Erythroblast (primary cell): Measurements from ENCODE around the gene WDR87.

ENCODE experiments used
- DNase-seq, 2 experiments: peaks; one replicate each; lab custom pipeline; 2025; lab: John Stamatoyannopoulos, UW
- GATA1 ChIP-seq: IDR thresholded peaks from 2 replicates; pipeline ENCODE4 v1.6.1; 2011; ENCODE audit warnings: low read depth, mild to moderate bottlenecking, control low read depth, low read length, moderate library complexity
- POLR2A ChIP-seq: IDR thresholded peaks from 2 replicates; pipeline ENCODE4 v1.6.1; 2011; ENCODE audit warnings: mild to moderate bottlenecking, low read length

WDR87 gene

DNA sequence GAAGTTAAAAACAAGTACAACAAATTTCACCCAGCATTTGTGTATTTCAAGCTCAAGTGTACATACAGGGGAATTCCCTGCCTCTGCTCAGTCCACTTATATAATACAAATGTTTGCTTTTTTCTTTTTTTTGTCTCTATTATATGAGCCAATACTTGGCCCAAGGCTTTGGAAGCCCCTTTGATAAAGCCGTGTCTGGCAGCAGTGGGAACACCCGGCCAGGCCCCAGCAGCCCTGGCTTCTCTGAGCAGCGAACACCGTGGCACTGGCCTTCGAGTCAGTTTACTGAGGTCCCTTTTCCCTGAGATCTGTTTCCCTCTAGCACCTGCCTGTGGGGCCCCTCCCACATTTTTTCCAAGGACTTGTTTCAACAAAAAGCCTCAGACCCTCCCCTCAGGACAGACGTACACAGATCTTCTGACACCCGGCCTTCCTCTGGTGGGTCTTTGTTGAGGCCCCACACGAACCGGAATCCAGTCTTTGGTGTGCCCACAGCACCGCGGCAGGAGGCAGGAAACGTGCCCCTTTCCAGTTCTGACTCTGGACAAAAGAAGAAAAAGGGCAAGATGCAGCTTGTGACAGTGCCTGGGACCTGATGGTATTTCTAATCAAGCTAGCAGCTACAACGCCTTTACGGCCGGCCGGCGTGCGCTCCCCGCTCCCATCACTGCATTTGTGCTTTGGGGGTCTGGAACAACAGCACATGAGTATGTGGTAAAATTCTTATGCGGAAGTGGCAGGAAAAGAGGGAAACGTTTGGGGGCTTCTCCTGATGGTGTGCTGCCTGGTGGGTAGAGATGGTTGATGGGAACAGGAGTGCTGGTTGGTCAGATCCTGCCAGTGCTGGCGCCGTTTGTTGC lies 14.4 kb upstream of the WDR87 start:
- TF ChIP-seq GATA1, result no peak
- no peak for TF ChIP-seq POLR2A
- no peak for DNase-seq

DNA sequence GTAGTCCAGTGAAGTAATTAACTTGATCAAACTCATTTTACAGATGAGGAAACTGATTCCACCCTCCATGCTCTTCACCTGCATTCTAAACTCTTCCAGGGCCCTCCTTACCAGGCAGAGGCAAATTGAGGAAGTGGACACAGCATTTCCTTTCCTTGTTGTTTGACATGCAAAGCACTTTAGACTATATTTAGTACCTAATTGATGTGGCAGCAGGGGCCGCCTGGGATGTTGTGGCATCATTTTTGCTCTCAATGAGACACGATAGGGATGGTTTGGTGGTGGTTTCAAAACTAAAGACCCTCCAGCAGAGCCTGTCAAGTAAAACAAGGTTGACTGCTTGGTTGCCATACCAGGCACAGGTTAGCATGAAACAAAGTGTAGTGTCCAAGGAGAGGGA lies 8.5 kb upstream of the WDR87 start:
- TF ChIP-seq POLR2A, result no peak
- DNase-seq, result no peak

DNA sequence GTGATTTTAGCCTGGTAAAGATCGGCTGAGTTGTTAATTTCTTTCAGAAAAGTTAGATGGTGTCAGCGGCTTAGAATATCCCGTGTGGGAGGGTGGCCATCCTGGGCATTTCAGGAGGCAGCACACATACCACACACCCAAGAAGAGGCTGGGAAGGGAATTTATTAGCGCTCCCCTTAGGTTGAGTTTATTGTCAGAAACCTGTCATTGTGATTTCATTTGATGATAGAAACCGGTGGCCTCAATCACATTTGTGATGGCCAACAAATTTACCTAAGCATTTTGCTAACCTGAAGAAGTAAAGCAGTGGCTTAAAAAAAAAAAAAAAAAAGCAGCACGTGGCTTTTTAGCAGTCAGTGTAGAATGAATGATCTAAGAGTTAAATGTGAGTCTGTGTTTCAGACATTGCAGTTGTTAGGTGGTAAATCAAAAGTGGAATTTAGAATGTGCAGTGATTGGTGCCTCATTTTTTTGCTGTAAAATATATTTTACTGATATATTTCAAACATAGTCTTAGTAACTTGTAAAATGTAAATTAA lies 3.3 kb upstream of the WDR87 start:
- TF ChIP-seq POLR2A (no peak), GATA1 (no peak)
- no peak for DNase-seq

- TF ChIP-seq POLR2A (no peak), GATA1 (no peak)
- peak in 1 of 2 experiments; percentile 36 for DNase-seq
Observed at GRCh38 chr19:37907735-37908455, 1.5 kb upstream of the WDR87 start.

- TF ChIP-seq POLR2A, result no peak
- no peak for TF ChIP-seq GATA1
- peak; percentile 93 for DNase-seq
Observed at GRCh38 chr19:37906869-37907734, 708 bp upstream of the WDR87 start, which contains the start of gene SIPA1L3. Gene SIPA1L3, plus strand, starts transcription at chr19:37907208. Its CDS starts 174,358 bp downstream, at chr19:38081566.

GRCh38 chr19:37903096-37903495 lies 3.3 kb downstream of the WDR87 start:
- TF ChIP-seq POLR2A (no peak), GATA1 (no peak)
- no peak for DNase-seq

DNA sequence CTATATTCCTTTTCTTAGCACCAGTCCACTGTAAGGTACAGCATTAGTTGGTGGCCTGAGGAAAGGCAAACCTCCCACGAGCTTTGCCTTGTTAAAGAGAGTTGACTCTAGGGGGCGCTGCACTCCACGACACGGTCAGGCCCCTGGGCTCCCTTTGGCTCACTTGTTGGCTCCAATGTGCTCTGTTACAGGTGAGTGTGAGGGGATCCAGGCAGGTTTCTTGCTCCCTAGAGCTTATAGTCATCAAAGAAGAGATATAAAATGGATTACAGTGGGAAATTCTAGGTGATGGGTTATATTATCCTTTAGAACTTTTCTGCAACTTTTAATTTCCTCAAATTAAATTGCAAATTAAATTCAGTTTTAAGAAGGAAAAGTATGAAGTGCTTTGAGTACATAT lies 3.7 kb downstream of the WDR87 start:
- TF ChIP-seq GATA1, result no peak
- TF ChIP-seq POLR2A, result no peak
- peak; percentile 71 to 82 for DNase-seq

GRCh38 chr19:37899966-37900365 lies 6.4 kb downstream of the WDR87 start:
- TF ChIP-seq GATA1 (no peak), POLR2A (no peak)
- DNase-seq, result no peak

DNA sequence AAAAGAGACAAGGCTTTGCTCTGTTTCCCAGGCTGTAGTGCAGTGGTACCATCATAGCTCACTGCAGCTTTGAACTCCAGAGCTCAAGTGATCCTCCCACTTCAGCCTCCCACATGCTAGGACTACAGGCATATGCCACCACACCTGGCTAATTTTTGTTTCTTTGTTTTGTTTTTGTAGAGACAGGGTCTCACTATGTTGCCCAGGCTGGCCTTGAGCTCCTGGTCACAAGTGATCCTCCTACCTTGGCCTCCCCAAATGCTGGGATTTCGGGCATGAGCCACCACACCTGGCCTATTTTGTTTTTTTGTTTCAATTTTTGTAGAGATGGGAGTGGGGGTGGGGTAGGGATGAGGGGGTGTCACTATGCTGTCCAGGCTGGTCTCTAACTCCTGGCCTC lies 6.9 kb downstream of the WDR87 start:
- TF ChIP-seq POLR2A, result no peak
- TF ChIP-seq GATA1, result no peak
- no peak for DNase-seq

DNA sequence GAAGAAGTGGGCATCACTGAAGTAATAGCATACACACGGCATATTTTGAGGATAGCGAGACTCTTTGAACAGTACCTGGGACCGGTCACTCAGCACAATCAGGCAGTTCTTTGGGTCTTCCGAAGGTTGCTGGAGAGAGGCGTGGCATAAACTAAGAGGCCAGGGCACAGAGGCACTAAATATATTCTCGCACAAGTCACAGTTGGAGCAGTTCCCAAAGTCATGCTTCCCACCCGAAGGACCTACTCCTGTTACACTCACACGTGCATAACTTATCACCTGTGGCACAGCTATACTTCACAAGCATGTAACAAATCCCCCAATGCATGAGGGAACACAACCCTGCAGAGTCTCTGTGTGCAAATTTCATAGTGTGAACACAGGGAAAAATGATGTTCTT lies 10.2 kb downstream of the WDR87 start:
- TF ChIP-seq POLR2A (no peak), GATA1 (no peak)
- no peak for DNase-seq

DNA sequence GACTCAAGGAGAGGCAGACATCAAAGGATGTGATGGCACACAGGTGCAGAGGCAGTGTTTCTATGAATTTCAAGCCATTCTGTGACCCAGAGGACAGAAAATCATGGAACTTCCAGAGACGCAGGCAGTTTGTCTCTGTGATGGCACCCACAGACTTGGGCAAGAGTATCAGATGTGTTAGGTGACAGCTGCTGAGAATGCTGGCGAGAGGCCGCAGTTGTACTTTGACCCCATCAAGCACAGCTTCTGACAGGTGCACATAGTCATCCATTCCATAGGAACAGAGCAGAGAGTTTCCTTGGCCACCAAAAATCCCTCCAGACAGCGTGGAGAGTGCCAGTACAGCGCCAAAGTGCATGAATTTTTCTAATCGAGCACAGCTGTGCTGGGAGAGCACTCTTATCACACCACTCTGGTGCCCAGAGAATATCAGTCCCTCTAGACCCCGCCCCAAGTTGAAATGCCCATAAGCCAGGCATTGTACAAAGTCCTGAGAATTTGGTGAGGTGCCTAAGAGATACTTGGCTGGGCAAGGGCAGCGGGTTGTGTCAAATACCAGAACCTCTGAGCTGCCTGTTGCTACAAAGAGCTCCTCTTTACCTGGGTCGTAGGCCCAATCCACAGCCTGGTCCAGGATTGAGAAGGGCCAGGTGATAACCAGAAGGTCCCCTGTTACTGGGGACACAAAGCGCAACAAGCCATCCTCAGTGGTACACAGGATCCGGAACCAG lies 12.4 kb downstream of the WDR87 start:
- DNase-seq, result no peak
- TF ChIP-seq GATA1, result no peak
- TF ChIP-seq POLR2A, result no peak

- no peak for DNase-seq
- TF ChIP-seq POLR2A, result no peak
- TF ChIP-seq GATA1, result no peak
Observed at GRCh38 chr19:37886571-37886970, 19.8 kb downstream of the WDR87 start.
